Stimulated activated CD4-positive, alpha-beta T cell treated with anti-CD3 and anti-CD28 coated beads, Interleukin-12 subunit alpha, Interleukin-12 subunit beta, amount 100 ng/mL, for 48 hours (primary cell): ENCODE results near the gene NMNAT1.
"Not testable (repeated sequence)": the region's sequence is repeated elsewhere in the genome, so short reads cannot be mapped to it uniquely, and the experiment has no call there.

Experiments
- DNase-seq, 3 donors: peaks; one replicate each; pipeline ENCODE4 v3.0.0-alpha.2; 2020; ENCODE audit warnings: low read depth in 2 of 3, low spot score in 1 of 3

The NMNAT1 gene

DNA sequence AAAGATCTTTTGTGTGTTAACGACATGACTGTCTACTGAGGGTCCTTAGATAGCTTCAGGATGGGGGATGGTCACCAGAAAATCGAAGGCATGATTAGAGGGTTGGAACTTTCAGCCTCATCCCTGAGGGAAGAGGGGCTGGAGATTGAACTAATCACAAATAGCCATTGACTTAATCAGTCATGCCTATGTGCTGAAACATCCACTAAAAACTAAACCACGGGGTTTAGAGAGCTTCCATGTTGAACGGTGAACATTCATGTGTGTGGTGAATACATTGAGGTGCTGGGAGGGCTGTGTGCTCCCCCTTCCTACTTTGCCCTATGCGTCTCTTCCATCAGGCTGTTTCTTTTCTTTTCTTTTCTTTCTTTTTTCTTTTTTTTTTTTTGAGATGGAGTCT lies 70.7 kb downstream of the NMNAT1 start:
- DNase-seq, result no peak

DNA sequence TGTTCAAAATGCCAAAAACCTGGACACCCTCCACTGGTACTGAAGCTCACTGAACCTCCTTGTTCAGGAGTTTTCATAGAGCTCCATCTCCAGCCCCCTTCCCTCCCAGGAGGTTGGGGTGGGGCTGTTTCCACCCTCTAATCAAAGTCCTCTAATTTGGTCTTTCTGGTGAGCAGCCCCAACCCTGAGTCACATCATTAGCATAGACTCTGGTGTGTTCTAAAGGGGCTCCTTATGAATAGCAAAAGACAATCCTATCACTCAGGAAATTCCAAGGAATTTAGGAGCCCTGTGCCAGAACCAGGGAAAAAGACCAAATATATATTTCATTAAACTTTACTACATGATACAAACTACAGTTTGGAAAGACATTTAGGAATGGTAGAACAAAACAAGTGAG lies 76.3 kb downstream of the NMNAT1 start:
- DNase-seq, result no peak

DNA sequence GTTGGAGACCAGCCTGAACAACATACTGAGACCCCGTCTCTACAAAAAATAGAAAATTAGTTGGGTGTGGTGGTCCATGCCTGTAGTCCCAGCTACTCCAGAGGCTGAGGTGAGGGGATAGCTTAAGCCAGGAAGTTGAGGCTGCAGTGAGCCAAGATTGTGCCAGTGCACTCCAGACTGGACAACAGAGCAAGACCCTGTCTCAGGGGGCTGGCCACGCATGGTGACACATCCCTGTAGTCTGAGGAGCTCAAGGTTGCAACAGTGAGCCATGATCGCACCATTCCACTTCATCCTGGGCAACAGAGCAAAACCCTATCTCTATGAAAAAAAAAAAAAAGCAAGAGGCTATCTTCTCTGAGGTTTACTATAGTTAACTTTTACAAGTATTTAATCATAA lies 76.8 kb downstream of the NMNAT1 start:
- no peak for DNase-seq

DNA sequence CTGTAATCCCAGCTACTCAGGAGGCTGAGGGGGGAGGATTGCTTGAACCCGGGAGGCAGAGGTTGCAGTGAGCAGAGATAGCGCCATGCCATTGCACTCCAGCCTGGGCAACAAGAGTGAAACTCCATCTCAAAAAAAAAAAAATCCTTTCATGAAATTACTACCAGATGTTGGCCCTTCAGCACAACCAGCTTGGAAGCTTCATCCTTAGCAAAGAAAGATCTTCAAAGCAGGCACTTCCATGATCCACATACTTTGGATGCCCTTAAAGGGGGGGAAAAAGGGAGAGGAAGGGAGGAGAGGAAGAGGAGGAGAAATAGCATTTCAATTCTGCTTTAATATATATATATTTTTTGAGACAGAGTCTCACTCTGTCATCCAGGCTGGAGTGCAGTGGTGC lies 77.4 kb downstream of the NMNAT1 start:
- DNase-seq, result not testable (repeated sequence)

DNA sequence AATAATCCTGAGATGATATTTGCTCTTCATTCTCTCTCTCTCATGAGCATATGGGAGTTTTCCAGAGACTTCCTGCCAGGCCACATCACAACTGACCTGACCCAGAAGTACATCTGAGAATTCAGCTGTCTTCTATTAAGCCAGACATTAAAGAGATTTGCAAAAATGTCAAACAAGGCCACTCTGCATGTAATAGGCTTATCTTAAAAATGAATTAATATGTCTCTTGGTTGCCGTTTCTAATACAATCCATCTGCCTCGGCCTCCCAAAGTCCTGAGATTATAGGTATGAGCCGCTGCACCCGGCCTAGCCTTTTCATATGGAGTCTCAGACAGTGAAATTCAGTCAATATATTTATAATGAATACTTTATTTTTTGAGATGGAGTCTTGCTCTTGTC lies 78.7 kb downstream of the NMNAT1 start:
- not testable (repeated sequence) for DNase-seq

DNA sequence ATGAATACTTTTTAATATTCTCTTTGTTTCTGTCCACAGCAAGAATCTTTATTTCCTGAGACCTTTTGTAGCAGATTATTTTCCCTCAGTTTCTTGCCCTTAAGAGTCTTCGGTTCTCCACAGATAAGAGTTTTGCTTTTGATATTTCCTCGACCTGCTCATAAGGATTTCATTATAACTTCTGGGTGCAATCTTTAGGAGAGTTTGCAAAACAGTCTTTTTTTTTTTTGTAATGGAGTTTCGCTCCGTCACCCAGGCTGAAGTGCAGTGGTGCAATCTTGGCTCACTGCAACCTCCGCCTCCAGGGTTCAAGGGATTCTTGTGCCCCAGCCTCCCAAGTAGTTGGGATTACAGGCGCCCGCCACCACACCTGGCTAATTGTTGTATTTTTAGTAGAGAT lies 79.4 kb downstream of the NMNAT1 start:
- DNase-seq, result no peak

DNA sequence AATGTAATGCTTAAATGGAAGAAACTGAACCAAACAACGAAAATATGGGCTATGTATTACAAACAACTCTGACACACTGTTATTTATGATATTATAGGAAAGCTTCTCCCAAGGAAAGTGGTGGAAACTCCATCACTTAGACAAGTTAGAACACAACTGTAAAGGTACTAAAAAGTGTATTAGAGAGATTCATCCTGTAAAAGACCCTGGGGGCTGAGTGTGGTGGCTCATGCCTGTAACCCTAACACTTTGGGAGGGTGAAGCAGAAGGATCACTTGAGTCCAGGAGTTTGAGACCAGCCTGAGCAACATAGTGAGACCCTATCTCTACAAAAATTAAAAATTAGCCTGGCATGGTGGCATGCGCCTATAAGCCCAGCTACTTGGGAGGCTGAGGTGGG lies 82.1 kb downstream of the NMNAT1 start:
- DNase-seq, result no peak

DNA sequence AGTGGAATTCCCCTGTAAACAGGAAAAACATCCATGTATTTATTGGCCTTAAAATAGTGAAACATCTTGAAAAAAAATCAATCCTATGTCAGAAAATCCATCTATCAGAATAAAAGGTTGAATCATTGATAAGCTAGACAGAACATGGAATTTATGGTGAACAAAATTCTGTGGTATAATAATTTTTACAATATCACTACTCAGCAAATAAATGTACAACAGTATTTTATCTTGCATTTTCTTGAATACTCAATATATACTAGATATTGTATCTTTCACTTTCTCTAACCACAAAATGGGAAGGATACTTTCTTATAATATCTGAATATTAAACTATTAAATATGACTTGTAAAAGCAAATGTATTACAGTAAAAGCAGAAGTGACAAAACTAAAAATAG lies 83.8 kb downstream of the NMNAT1 start:
- no peak for DNase-seq

DNA sequence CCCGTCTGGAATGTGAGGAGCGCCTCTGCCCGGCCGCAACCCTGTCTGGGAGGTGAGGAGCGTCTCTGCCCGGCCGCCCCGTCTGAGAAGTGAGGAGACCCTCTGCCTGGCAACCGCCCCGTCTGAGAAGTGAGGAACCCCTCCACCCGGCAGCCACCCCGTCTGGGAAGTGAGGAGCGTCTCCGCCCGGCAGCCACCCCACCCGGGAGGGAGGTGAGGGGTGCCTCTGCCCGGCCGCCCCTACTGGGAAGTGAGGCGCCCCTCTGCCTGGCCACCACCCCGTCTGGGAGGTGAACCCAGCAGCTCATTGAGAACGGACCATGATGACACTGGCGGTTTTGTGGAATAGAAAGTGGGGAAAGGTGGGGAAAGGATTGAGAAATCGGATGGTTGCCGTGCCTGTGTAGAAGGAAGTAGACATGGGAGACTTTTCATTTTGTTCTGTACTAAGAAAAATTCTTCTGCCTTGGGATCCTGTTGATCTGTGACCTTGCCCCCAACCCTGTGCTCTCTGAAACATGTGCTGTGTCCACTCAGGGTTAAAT lies 85.8 kb downstream of the NMNAT1 start:
- not testable (repeated sequence) for DNase-seq

DNA sequence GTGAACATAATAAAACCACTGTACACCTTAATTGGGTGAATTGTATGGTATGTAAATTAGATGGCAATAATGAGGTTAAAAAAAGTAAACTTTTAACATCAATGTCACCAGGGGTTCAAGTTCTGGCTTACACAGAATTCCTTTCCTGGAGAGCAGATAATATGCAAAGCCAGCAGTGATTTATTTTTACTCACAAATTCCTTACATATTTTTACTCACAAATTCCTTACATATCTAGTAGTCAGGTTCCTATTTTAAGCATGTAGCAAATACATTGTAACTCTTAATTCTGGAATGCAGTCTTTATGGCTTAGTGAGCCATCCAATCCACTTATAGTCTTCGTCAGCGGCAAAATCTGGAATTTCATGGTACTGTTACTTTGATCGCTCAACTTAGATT lies 88.2 kb downstream of the NMNAT1 start:
- DNase-seq, result no peak

DNA sequence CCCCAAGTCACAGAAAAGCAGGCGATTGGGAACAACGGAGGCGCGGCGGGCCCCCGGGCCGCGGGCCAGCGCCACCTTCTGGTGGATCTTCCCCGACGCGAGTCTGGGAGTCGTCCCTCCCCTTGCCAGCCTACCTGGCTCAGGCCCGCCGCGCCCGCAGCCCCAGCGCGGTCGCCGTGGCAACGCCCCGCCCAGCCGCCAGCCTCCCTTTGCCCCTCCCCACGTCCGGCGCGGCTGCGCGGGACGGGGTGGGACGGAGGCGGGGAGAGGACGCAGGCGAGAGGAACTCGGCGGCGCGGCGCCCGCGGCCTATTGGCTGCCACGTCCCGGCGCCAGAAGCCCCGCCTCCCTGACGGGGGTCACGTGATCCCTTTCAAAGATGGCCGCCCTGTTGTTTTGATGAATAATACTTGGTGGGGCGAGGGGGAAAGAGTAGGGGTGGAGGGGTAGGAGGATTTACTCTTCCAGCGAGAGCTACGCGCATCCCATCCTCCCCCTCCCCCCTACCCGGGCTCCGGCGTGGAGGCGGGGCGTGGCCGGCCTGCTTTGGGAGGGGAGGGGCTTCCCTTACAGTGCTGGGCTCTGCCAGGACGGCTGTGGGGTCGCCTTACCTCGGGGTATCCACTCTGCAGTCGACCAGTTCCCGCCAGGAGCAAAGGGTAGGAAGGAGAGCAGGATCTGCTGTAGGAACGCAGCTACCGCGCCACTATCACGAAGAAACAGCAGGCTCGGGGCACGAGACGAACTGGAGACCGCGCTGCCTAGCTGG lies 89.5 kb downstream of the NMNAT1 start, which contains the start of gene UBE4B:
Gene UBE4B (plus strand): TSS at position 369 of the 769 bp plus-strand sequence. CDS start 713 bp downstream, outside the sequence.
- DNase-seq, result peak; percentile 97 to 98 (median 98)

DNA sequence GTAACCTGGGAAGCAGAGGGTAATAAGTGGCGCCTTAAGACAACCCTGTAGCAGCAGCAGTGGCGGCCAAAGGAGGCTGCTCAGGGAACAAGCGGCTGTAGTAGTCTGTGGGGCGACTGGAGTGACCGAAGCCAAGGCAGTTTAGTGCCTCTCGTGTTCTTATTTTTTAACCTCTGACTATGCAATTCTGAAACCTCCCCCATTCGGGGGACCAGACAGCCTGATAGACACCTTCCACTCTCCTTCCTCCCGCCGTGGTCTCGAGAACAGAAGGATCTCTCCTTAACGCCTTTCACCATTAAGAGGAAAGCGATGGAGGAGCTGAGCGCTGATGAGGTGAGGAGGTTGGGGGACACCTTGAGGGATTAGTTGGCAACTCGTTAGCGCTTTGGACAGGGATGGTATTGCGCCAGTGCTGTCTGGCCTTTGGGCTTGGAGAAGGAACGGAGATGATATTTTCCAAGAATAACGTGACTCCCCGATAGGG lies 90.1 kb downstream of the NMNAT1 start:
- DNase-seq, result peak; percentile 3 to 7 (median 4)
